CD4-positive, alpha-beta T cell treated with Interleukin-6 at 100 ng/mL for 8 hours (primary cell): Measurements from ENCODE around the gene FARS2.

Experiments
- DNase-seq: peaks from one replicate; pipeline ENCODE4 v3.0.0-alpha.2; 2020; ENCODE audit warnings: mixed read lengths, low spot score

The FARS2 gene

GRCh38 chr6:5762561-5762968 lies 501.3 kb downstream of the FARS2 start:
- DNase-seq: no peak

GRCh38 chr6:5763407-5763806 lies 502.1 kb downstream of the FARS2 start:
- no peak for DNase-seq

GRCh38 chr6:5763871-5764270 lies 502.6 kb downstream of the FARS2 start:
- no peak for DNase-seq

GRCh38 chr6:5764401-5764955 lies 503.2 kb downstream of the FARS2 start:
- DNase-seq: no peak

GRCh38 chr6:5765141-5765760 lies 503.9 kb downstream of the FARS2 start:
- DNase-seq: no peak

GRCh38 chr6:5766260-5766659 lies 504.9 kb downstream of the FARS2 start:
- DNase-seq: no peak

GRCh38 chr6:5767471-5767870 lies 506.2 kb downstream of the FARS2 start:
- DNase-seq: no peak

GRCh38 chr6:5771211-5771610 lies 509.9 kb downstream of the FARS2 start:
- DNase-seq: no peak

GRCh38 chr6:5771759-5772390 lies 510.6 kb downstream of the FARS2 start:
- DNase-seq: no peak

- DNase-seq: no peak
Observed at GRCh38 chr6:5772408-5773120, 511.3 kb downstream of the FARS2 start.

GRCh38 chr6:5776104-5776503 lies 514.8 kb downstream of the FARS2 start:
- no peak for DNase-seq

- DNase-seq: no peak
Observed at GRCh38 chr6:5776706-5777390, 515.5 kb downstream of the FARS2 start.

GRCh38 chr6:5778317-5778857 lies 517.1 kb downstream of the FARS2 start:
- no peak for DNase-seq

- no peak for DNase-seq
Observed at GRCh38 chr6:5778906-5779305, 517.6 kb downstream of the FARS2 start.

- no peak for DNase-seq
Observed at GRCh38 chr6:5781019-5781418, 519.7 kb downstream of the FARS2 start.

GRCh38 chr6:5781966-5782556 lies 520.7 kb downstream of the FARS2 start:
- no peak for DNase-seq

GRCh38 chr6:5782783-5783547 lies 521.7 kb downstream of the FARS2 start:
- no peak for DNase-seq

- DNase-seq: no peak
Observed at GRCh38 chr6:5783584-5784089, 522.3 kb downstream of the FARS2 start.

GRCh38 chr6:5785249-5785648 lies 523.9 kb downstream of the FARS2 start:
- no peak for DNase-seq

GRCh38 chr6:5786321-5786968 lies 525.1 kb downstream of the FARS2 start:
- DNase-seq: no peak
